GM21786 (cell line): ENCODE measurements around the gene RAPGEF3.

Experiments
- ATAC-seq: cut with Tn5 transposase; IDR thresholded peaks from one replicate; pipeline ENCODE4 v1.9.1; 2021; ENCODE audit not compliant: unreplicated experiment

Gene RAPGEF3

DNA sequence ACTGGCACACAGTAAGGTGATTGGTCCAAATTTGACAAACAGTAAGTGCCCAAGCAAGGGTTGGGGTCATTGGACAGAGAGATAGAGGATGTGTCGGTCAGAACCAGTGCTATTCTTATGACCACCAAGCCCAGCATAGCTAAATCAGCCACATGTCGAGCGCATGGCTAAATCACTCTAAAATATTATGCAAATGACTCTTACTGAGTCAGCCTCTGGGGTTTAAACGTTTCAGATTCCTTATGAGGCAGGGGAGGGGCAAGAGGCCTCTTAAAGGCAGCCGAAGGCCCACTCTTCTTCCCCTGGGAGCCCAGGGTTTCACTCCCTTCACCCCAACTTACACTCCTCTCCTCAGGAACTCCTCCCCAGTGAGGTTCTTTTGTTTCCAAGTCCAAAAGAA, 32.8 kb downstream of the RAPGEF3 start:
- ATAC-seq: peak; percentile 84

DNA sequence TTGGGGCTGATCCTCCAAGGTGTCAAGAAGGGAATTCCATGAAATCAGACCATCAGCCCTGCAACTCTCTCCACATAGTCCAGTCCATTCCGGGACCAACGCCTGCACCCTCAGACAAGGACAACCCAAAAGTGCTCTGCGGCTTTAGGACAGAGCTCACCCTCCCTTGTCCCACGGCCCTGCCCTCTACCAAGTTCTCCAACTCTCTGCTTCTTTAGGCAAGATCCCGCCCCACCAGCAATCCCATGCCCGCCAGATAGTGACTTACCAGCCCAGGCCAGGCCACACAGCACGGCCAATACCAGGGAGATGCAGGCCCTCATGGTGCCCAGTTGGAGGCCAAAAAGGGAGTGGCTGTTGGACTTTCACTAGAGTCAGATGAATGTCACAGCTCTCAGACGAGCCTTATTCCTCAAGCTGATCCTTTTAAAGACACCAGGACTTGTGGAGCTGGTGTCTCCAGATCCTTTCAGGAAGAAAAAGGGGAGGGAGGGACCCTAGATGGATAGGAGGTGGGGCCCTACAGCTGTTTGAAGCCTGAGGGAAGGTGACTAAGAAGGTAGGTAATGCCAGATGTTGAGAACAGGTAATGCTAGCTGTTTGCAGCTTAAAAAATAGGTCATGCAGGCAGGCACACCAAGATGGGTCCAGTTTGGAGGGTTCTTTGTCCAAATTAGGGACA, 33.4 kb downstream of the RAPGEF3 start, which contains the start of gene ENDOU:
TSS of gene ENDOU (minus strand) at position 400 of the 682 bp plus-strand sequence. CDS start at position 323, 77 bp downstream.
- ATAC-seq: no peak

DNA sequence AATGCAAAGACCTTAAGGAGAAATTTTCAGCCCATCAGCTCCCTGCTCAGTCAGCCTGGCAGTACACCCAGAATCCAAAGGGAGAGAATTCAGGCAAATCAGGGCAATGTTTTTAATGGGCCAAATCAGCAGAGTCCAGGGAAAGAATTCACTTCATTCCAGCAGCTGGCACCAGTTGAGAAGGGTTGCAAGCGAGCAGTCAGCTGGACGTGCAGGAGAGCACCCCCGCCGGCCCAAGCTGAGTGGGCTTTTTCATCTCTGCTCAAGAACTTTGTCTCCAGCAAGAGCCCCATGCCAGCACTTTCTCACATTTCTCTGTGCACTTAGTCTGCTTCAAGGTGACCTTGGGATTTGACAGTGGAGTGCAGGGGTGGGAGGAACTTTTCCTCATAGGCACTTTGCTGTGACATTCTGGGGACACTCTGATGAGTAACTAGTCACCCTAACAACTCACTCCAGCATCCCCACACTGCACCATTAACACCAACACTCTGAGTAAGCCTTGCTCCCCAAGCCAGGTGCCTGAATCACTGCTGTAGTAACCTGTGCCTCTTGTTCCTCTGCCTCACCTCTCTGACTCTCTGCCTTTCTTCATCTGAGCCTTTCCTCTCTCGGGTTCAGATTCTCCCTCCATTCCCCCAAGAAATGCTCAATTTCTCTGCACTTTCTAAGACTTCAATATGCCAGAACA, 35.6 kb downstream of the RAPGEF3 start:
- no peak for ATAC-seq

DNA sequence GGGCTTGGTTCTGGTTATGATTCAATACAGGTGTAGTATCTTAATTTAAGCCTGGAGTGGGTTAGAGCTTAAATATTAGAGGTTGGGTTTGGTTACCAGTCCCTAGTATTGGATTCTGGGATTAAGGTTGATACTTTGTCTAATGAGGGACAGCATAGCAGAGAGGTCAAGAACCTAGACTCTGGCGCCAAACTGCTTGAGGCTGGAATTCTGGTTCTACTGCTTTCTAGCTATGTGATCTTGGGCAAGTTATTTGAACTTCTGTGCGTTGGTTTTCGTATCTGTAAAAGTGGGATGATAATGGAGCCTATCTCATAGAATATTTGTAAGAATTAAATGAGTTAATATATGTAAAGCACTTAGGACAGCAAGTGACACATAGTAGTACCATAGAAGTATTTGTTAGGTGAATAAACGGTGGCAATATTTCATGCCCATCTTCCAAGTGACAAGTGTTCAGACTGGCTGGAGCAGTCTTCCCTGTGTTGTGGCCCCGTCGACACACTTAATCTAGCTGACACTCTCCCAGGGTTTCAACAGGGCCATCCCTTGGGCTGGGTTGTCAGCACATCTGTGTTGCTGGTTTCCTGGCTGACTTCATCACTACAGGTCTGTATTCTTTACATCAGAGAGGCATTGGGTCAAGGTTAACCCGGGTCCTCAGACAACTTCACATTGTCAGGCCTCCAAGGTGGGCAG, 36.4 kb downstream of the RAPGEF3 start:
- no peak for ATAC-seq

DNA sequence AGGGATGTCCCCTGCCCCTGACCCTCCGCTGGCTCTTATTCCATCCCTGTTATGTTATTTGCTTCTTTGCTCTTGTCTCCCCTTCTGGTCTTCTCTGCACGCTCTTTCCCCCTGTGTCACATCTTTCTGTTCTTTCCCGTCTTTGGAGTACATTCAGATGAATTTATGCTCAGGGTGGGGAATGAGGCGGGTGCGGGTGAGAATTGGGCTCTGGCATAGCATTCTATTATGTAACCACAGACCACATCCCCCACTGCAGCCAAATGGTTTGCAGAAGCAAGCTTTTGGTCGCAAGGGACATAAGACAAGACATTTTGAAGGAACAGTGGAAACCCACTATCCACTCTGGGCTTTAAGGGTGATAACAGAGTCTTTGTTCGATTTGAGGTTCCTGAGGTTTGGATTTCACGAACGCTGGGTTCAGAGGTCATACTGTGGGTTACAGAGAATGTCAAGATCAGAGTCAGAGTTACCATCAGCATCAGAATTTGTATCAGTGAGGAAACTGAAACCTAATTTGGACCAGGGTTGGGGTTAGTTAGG, 37.2 kb downstream of the RAPGEF3 start:
- ATAC-seq: no peak

DNA sequence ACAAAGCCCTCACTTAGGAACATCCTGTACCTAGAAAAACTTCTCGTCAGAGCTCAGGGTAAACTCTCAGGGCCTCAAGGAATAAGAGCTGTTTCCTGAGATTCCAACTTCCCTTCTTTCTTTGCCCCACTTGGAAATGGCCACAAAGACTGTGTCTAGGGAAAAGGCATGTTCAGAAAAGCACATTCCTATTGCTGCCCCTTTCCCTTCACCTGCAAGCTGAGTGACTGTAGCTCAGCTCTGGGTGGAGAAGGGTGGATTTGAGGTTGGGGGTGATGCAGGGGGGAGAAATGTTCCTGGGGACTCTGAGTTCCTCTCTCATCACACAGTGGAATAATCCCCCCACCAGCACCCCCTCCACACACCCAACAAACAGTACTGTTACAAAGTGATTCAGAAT, 40.1 kb downstream of the RAPGEF3 start:
- no peak for ATAC-seq

DNA sequence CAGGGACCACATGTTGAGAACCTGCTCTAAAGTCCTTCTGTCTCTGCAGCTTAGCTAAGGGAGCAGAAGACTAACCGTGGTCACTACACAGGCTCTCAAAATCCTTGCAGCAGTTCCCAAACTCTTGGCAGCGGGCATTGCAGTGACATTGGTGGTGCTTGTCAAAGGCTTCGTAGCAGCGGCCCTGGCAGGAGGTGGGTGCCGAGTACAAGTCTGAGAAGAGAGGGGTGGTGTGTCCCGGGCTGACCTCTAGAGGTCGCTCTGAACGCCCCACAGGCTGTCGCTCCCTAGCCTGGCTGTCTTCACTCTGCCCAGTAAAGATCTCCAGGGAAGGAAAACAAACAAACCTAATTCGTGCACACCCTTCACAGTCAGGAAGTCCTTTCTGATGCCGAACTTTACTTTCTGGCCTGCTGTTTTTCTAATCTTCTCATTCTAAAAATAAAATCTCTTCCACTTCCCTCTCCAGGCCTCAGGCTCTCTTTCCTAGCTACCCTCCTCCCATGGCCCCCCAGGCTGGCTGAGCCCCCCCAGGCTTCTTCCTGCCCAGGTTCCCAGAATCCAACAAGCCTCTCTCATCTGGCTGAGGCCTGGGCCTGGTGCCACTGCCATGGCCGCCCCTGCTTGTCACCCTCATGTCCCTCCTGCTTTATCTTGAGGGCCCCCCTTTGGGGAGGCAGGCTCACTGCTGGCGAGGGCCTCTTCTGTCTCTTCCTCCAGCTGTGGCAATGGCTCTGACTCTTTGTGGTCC, 41.1 kb downstream of the RAPGEF3 start:
- no peak for ATAC-seq

DNA sequence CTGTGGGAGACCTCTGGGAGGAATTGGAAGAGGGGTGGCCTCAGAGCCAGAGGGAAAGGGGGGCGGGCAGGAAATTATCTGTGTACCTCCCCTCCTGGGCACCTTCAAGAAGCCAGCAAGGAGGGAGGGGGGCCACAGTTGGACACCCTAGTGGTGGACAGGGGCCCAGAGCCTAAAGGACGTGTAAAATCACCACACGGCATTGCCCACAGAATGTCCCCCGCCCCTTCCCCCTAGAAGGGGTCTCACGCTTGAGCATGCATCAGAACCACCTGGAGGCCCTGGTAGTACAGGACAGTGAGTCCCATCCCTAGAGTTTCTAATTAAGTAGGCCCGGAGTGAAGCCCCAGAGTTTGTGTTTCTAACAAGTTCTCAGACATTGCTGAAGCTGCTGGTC, 41.6 kb downstream of the RAPGEF3 start:
- no peak for ATAC-seq

DNA sequence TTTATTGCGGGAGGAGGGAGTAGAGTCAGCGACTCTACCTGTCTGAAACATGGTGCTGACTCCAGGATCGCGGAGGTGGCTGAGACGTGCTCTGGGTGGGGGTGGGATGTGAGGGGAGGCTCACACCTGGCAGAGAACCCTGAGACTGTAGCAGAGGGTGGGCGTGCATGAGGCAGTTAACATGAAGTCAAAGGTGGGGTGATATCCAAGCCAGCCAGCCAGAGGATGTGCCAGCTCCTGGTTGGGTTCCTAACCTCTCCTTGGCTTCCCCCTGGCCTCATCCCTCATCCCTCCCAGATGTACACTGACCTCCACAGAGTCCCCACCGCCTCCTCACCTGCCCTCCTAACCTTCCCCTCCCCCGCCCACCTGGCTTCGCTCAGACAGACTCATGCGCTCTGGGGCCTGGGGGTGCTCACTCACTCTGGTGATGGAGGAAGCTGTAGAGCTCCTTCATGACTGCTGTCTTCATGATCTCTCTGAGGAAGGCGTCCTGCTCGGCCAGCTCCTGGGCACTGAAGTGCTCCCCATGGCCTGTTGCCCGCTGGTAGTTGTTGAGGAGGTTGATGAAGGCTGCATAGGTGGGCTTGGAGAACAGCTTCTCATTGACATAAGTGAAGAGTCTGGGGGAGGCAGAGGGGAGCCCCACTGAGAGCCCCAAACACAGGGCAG, 42.7 kb downstream of the RAPGEF3 start:
- no peak for ATAC-seq

DNA sequence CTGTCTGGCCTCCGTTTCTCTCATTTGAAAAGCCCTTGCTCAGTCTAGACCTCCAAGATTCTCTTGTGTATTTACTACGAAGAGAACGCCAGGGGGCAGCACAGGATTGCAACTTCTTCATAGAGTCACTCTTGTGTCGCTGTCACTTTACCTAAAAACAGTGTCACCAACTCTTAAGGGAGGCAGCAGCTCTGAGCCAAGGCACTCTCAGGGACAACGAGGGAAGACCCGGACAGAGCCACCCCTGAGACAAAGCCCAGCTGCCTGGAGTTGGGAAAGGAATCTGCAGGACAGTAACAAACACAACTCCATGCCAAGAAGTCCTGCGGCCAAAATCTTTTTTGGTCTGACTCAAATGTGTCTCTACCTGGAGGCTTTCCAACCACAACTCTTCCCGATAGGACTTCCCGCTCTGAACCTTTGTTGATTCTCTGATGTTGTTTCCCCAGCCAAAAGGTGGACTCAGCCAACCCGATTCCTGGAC, 43.2 kb downstream of the RAPGEF3 start:
- peak; percentile 76 for ATAC-seq

DNA sequence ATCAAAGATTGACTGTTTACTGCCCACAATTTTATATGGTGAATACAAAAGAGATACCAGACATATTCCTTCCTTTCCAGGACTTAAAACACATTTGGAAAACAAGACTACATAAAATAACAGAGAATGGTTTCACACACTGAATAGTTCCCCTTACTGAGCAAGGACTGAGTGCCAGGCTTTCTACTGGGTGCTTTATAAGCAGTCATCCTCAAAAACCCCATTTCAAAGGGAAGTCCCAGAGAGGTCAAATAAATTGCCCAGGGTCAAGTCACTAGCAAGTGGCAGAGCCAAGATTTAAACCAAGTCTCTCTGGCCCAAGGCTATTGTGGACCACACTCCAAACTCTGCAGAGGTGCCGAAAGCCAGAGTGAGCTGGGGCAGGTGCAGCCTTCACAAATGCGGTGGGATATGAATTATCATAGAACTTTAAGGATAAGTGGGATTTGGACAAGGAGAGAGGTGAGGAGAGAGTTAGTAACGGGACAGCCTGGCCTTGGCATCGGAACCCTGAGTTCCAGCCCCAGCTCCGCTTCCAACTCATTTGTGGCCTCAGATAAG, 43.8 kb downstream of the RAPGEF3 start:
- ATAC-seq: no peak

DNA sequence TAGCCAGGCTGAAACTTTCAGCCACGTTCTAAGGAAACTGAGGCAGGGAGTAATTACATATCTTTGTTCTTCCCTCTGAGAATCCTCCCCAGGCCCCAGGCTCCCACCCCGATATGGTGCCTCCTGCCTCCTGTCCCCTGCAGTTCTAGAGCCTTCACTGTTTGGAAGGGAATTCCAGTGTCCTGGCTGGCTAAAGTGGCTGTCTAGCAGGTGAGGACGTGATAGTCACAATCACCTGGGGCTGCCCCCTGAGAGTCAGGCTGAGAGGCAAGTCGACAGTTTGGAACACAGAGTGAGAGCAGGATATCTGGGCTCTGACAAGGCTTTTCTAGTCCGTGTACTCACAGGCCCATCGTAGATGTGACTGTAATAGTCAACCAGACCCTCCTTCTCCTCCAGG, 46.5 kb downstream of the RAPGEF3 start:
- no peak for ATAC-seq

DNA sequence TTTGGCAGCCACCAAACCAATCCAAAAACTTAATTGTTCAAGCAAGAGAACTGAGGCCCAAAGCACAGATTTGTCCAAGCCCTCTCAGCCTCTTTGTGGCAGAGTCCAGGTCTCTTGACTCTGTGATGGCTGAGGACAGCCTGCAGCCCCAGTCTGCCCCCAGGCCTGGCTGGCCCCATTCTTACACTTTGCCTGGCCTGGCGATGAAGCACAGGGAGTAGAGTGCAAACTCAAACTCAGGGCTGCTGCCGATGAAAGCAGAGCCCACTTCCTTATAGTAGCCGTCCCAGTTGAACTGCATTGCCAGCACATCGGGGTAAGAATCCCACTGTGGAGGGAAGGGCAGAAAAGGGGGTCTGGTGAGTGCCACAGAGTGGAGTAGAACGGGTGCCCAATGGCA, 47.2 kb downstream of the RAPGEF3 start:
- ATAC-seq: no peak

DNA sequence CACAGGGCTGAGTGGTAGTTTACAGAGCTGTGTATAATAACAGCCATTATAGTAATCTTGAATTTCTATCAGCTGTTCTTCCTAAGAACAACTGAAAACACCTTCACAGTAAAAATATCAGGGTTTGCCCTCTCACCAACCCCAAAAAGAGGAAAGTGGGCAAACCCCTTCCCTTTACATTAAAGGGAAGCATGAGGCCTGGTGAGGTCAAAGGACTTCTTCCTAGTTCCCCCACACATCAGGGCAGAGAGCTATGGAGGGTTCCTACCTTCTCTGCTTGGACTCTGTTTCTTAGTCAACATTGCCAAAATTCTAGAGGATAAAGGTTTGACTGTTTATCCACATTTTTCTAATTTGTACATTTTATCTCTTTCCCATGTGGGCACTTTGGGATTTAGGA, 48.4 kb downstream of the RAPGEF3 start:
- ATAC-seq: no peak

DNA sequence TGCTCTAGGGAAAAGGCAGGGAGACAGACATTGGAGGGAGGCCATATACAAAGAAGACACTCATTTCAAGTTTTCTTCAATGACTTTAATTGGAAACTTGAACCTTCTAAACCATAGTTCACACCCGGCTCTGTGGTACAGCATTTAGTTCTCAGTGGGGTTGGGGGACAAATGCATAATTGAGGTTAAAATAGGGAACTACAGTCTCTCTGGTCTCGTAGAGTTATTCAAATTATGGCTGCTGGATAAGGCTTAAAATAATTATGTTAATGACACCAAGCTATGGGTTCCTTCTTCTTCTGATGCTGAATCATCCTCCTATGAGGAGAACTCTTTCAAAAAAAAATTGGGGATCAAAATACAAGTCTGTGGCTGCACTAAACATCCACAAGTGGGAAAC, 49.0 kb downstream of the RAPGEF3 start:
- ATAC-seq: no peak

DNA sequence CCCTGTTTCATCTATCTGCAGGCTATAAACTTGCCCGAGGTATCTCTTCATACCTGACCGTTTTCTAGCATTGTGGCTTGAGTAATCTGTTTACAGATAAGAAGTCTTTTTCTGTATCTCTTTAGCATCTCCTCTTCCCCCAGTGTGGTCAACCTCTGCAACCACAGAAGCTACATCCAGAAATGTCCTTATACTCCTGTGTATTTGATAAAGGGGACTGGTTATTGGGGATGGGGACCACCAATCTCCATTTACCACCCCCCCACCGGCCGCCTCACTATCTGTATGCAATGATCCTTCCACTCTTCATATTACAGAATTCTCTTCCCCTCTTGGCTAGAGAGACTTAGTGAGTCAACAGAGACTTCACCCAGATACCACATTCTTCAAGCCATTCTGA, 49.4 kb downstream of the RAPGEF3 start:
- ATAC-seq: no peak

DNA sequence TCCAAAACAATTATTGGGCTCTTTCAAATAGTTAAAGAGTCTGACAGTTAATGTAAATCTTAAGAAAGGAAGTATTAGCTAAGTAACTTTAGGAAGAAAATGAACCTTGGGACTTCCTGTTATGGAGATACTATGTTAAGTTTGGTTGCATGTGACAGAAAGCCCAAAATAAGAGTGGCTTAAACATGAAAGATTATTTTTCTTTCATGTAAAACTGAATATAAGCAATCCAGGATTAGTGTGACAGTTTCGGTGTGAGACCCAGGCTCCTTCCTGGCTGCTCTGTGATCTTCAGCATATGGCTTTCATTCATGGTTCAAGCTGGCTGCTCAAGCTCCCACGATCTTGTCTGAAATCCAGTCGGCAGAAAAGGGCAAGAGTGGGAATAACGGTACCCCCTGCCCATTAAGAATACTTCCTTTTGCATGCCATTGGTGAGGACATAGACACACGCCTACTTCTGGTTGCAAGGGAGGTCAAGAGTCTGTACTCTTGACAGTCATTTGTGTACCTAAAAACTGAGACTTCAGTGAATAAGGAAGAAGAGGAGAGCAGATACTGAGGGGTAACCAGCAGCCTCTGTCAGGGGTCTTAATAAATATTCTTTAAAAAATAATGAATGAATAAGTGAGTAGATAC, 50.7 kb downstream of the RAPGEF3 start:
- no peak for ATAC-seq

DNA sequence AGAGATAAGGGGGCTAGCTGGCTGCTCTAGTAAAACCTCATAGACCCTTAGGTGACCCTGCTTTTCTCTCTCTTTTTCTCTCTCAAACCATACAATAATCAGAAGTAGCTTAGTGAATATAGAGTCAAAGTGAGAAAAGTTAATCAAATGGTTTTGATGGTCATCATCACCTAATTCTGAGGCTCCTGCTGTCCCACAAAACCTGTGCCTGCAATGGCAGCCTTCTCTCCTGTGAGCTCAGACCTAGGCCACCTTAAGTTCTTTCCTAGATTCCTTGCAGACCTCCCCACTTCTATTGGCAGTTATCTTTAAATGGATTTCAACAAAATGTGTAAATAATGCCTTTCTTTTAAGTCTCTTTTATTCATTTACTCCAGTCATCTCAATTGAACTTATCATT, 51.3 kb downstream of the RAPGEF3 start:
- no peak for ATAC-seq

DNA sequence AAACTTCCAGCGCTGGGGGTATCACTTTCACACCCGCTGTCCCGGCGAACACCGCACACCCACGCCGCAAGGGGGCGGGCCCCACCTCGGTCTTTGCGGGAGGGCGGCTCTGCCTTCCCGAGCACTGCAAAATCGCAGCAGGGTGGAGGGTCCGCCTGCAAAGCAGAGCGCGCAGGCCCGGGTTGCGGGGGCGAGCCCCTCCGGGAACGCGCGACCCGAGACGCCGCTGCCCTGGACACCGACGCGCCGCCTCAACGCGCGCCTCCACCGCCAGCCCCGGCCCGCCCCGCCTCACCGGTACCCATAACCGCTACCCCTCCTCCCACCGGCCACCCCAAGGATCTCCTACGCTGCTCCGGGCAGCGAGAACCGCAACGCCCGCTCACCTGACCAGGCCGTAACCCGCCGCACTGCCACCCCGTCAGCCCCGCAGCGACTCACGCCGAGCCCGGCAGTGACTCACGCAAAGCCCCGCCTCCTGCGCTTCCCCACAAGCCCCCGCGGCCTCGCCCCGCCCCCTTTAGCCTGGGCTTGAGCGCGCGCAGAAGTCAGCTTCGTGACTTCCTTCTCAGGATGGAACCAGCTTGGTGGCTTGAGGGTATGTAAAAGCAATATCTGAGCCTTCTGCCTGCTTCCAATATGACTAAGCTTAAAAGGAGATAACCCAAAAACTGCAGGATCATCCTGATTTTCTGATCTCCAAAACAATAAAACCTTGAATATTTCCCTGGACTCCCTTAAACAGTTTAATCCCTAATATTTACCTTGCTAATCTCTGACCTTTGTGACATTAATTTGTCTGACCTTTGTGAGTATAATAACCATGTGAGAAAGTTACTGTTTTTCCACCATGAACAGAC, 52.9 kb downstream of the RAPGEF3 start, which contains the start of gene RPAP3:
TSS of gene RPAP3 (minus strand) at position 465 of the 860 bp plus-strand sequence. CDS start 3,190 bp downstream, outside the sequence.
- ATAC-seq: peak; percentile 82
